GM19467 (cell line): ENCODE measurements around the gene PDE6D.

Experiments used
- ATAC-seq: cut with Tn5 transposase; IDR thresholded peaks from one replicate; pipeline ENCODE4 v1.9.1; 2021; ENCODE audit warnings: mild to moderate bottlenecking, moderate library complexity; ENCODE audit not compliant: unreplicated experiment

The PDE6D gene

GRCh38 chr2:231780909-231781797, at the start of gene PDE6D:
TSS of gene PDE6D (minus strand) at chr2:231781282. CDS start at chr2:231781114, 168 bp downstream.
- peak; percentile 94 for ATAC-seq

- no peak for ATAC-seq
These were observed 40.8 kb upstream of the PDE6D start for GRCh38 chr2:231821908-231822307.

- no peak for ATAC-seq
These were observed 39.8 kb upstream of the PDE6D start for GRCh38 chr2:231820786-231821303.

GRCh38 chr2:231819447-231820042, 38.5 kb upstream of the PDE6D start:
- no peak for ATAC-seq

GRCh38 chr2:231816327-231817026, 35.4 kb upstream of the PDE6D start:
- ATAC-seq, result no peak

GRCh38 chr2:231810905-231811304, 29.8 kb upstream of the PDE6D start:
- ATAC-seq, result no peak

- no peak for ATAC-seq
These were observed 25.9 kb upstream of the PDE6D start for GRCh38 chr2:231807020-231807419.

GRCh38 chr2:231803501-231804138, 22.5 kb upstream of the PDE6D start:
- no peak for ATAC-seq

GRCh38 chr2:231800493-231801091, 19.5 kb upstream of the PDE6D start:
- no peak for ATAC-seq

GRCh38 chr2:231795525-231796327, 14.6 kb upstream of the PDE6D start:
- no peak for ATAC-seq

GRCh38 chr2:231794383-231794782, 13.3 kb upstream of the PDE6D start:
- no peak for ATAC-seq

- no peak for ATAC-seq
These were observed 10.0 kb upstream of the PDE6D start for GRCh38 chr2:231791107-231791506.

GRCh38 chr2:231786917-231787292, 5.8 kb upstream of the PDE6D start:
- no peak for ATAC-seq

GRCh38 chr2:231786177-231786916, 5.3 kb upstream of the PDE6D start, which contains the start of gene COPS7B:
TSS of gene COPS7B (plus strand) at chr2:231786445. CDS start at chr2:231788571, 2,126 bp downstream.
- ATAC-seq, result peak; percentile 60

- no peak for ATAC-seq
These were observed 4.7 kb upstream of the PDE6D start for GRCh38 chr2:231785822-231786176.

- ATAC-seq, result no peak
These were observed 4.3 kb upstream of the PDE6D start for GRCh38 chr2:231785413-231785812.

GRCh38 chr2:231781798-231782726, 980 bp upstream of the PDE6D start:
- no peak for ATAC-seq
